Mucosa of gallbladder (tissue), 1 donor: ENCODE results near the gene GLI1. TPM values are rescaled to one million over a fixed set of nuclear protein-coding genes. Genes with fewer than 3 reads are reported as not detected.

Experiments
- DNase-seq: peaks from one replicate; pipeline ENCODE4 v3.0.0-alpha.2; 2020; ENCODE audit warnings: low spot score
- total RNA-seq: library from RNA; stranded (reverse); gene quantifications from one replicate; pipeline ENCODE4 v1.2.1, GENCODE V29; 2021
- donor health status: DM: no; HTN: no; CAD: no.

Gene GLI1
- total RNA-seq, 1 donor from 2014 or later: 6.2 TPM

DNA sequence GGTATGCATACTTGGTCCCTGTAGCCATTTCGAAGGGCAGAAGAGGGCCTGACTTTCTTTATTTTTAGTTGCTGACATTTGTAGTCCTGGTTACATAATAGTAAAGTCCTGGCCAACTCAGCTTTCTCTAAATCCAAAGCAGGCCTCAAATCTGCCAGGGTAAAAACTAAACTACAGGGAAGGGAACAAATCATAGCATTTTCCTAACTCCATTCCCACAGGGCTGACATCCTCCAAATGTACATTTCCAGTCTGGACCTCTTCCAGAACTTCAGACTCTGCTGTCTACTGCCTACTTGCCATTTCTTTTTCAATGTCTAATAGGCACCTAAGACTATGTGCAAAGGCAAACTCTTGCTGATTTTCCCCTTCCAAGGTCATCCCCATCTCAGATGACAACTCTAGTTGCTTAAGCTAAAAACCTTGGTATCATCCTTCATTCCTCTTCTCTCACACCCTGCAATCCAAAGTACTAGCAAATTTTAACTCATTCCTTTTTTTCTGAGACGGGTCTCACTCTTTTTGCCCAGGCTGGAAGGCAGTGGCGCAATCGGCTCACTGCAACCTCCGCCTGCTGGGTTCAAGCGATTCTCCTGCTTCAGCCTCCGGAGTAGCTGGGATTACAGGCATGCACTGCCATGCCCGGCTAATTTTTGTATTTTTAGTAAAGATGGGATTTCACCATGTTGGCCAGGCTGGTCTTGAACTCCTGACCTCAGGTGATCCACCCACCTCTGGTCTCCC, 58.8 kb downstream of the GLI1 start:
- DNase-seq: no peak

DNA sequence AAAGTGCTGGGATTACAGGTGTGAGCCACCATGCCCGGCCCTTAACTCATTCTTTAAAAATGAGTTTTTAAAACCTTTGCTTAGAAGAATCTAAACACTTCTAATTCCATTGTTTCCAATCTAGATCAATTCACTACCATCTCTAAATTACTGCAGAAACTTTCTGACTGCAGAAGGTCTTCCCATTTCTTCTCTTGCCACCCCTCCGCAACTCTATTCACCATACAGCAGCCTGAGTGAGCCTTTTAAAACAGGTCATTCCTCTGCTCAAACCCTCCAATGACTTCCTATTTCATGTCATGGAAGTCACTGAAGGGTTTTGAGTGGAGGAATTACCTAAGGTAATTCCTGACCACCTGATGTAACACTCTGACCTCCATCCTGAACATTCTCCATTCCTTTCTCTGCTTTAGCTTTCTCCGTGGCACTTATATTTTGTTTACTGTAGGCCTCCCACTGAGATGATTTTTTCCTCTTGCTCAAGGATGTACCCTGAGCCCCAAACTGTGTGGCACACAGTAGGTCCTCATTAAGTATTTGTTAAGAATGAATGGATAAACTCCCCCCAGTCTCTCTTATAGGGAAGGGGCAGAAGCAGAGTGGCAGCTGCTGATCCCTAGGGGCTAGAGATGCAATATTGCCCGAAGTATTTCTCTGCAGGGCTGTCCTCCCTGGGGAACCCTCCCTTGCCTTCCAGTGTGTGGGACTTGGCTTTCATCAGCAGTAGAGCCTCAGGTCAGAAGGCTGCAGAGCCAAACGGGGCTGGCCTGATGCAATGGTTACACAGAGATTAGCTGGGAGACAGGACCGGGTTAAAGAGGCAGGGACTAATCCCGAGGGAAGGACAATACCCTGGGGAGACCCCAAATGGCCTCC, 59.6 kb downstream of the GLI1 start:
- DNase-seq: no peak

DNA sequence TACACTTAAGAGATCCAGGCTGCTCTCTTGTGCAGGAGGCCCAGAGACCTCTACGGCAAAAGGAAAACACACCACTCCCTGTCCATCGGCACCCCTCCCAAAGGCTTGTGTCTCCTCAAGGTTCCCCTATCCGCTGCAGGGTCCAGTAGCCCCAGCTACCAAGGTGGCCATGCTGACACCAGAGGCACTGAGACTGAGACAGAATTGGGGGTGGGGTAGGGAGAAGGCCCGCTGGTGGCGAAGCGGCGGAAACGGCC, 60.1 kb downstream of the GLI1 start:
- no peak for DNase-seq

DNA sequence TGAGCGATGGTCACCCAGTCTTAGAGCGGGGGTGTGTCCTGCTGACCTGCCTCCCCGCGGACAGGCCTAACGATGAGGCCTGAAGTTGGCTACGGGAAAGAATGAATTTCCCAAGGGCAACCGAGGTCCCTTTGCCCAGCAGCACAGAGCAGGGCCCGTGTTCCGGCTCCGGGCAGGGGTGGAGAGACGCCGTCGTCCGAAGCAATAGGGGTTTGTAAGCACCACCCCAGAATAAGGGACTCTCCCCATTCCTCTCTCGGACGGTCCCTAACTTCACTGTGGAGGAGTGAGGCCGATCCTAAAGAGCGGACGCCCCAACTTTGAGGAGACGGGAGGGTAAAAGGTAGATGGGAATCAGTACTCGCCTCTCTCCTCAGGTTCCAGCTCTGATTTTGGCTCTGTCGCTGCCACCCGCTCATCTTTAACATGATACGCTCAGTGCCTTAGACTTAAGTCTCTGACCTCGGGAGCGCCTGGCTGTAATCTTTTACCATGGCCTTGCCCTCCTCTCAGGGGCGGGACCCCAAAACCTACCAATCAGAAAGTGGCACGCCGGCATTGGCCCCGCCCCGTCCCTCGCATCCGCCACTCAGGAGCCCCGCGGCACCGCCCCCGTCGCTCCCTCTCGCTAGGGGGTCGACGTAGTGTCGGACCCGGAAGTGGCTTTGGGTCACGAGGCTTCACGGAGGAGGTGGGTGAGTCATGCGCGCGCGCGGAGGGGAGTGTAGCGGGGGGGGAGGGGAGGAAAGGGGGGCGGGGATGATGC, 60.7 kb downstream of the GLI1 start, which contains the start of gene DDIT3:
Gene DDIT3, minus strand, starts transcription at position 462 of the 766 bp plus-strand sequence. CDS start 3,108 bp downstream, outside the sequence.
- peak; percentile 100 for DNase-seq

DNA sequence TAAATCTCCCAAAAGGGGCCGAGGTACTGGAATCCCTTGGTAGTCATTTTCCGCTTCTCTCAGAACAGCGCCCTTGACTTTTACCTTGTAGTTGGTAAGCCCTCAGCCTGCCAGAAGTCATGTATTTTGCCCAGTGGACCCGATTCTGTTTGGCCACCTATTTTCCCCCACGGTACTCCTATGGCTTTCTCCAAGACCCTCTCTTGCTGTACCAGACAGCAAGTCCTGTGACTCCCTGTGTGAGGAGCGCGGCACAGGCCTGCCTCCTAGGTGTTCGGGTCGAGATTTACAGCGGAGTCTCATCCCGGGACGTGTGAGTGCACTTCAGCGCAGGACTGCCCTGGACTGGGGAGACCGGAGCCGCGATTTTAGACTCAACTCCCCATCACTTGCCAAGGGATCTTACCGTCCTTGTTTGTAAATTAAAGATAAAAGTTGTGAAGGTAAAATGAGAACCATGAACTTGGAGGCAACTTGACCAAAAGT, 62.0 kb downstream of the GLI1 start:
- peak; percentile 28 for DNase-seq

Other genes with a start within 250 kb of the GLI1 start
- gene NXPH4, start 243.0 kb upstream of the GLI1 start, total RNA-seq: 0.83 TPM
- 65.1 TPM for gene SHMT2, start 230.1 kb upstream of the GLI1 start, total RNA-seq
- 3.6 TPM for gene STAC3, start 208.6 kb upstream of the GLI1 start, total RNA-seq
- gene R3HDM2, start 28.7 kb upstream of the GLI1 start, total RNA-seq: 73.5 TPM
- not detected for gene INHBC, start 25.0 kb upstream of the GLI1 start, total RNA-seq
- gene INHBE, start 4.5 kb upstream of the GLI1 start, total RNA-seq: 0.58 TPM
- 20.4 TPM for gene ARHGAP9, start 20.1 kb downstream of the GLI1 start, total RNA-seq
- 116 TPM for gene MARS1, start 28.3 kb downstream of the GLI1 start, total RNA-seq
- gene DDIT3, start 60.7 kb downstream of the GLI1 start, total RNA-seq: 24.6 TPM
- gene MBD6, start 63.0 kb downstream of the GLI1 start, total RNA-seq: 115 TPM
- gene DCTN2, start 87.4 kb downstream of the GLI1 start, total RNA-seq: 135 TPM
- 0.81 TPM for gene KIF5A, start 90.3 kb downstream of the GLI1 start, total RNA-seq
- 36.1 TPM for gene PIP4K2C, start 131.4 kb downstream of the GLI1 start, total RNA-seq
- gene DTX3, start 145.0 kb downstream of the GLI1 start, total RNA-seq: 31.2 TPM
- 26.2 TPM for gene ARHGEF25, start 151.7 kb downstream of the GLI1 start, total RNA-seq
- 1.3 TPM for gene B4GALNT1, start 173.4 kb downstream of the GLI1 start, total RNA-seq
- 249 TPM for gene OS9, start 234.3 kb downstream of the GLI1 start, total RNA-seq